A549 (cell line): ENCODE data around the gene PAGR1.

ENCODE experiments used
- BHLHE40 ChIP-seq: IDR thresholded peaks from 2 replicates; pipeline ENCODE4 v1.6.1; 2012; ENCODE audit warnings: low read depth, low read length, inconsistent platforms
- CBX2 ChIP-seq: fragments of 200-600 bp; sonication (generic); IDR thresholded peaks from 2 replicates; pipeline ENCODE4 v1.6.1; 2016; ENCODE audit warnings: low read depth, mild to moderate bottlenecking, borderline replicate concordance
- JUN ChIP-seq, 2 experiments: fragments of >200 bp; sonication (Bioruptor Twin); formaldehyde crosslinking; IDR thresholded peaks; 2 replicates in 1 of 2; 3 replicates in 1 of 2; pipeline ENCODE4 v1.6.1; 2016 to 2017
- MAX ChIP-seq: IDR thresholded peaks from 2 replicates; pipeline ENCODE4 v1.6.1; 2012
- POLR2A ChIP-seq: IDR thresholded peaks from 2 replicates; pipeline ENCODE4 v1.6.1; 2012; ENCODE audit warnings: mild to moderate bottlenecking, low read length
- SMC3 ChIP-seq: fragments of >200 bp; sonication (Bioruptor Twin); formaldehyde crosslinking; IDR thresholded peaks from 3 replicates; pipeline ENCODE4 v1.6.1; 2018; ENCODE audit warnings: inconsistent platforms
- TF ChIP-seq, protein P1 (sequence below): fragments of 200-600 bp; sonication (generic); IDR thresholded peaks from 2 replicates; pipeline ENCODE4 v1.6.1; 2016; ENCODE audit warnings: antibody characterized with exemption, mild to moderate bottlenecking, moderate library complexity
- TF ChIP-seq, protein P2 (sequence below): fragments of >200 bp; sonication (Bioruptor Twin); formaldehyde crosslinking; IDR thresholded peaks from 3 replicates; pipeline ENCODE4 v1.5.1; 2016
- TF ChIP-seq, protein P3 (sequence below): fragments of 450-650 bp; IDR thresholded peaks from 2 replicates; pipeline ENCODE4 v1.6.1; 2014; ENCODE audit warnings: antibody characterized with exemption

- TF ChIP-seq BHLHE40 (no peak), CBX2 (no peak), POLR2A (no peak), SMC3 (no peak), JUN (IDR thresholded peaks at IDR 0.05) (no peak), MAX (no peak)
- TF ChIP-seq, protein P1, sequence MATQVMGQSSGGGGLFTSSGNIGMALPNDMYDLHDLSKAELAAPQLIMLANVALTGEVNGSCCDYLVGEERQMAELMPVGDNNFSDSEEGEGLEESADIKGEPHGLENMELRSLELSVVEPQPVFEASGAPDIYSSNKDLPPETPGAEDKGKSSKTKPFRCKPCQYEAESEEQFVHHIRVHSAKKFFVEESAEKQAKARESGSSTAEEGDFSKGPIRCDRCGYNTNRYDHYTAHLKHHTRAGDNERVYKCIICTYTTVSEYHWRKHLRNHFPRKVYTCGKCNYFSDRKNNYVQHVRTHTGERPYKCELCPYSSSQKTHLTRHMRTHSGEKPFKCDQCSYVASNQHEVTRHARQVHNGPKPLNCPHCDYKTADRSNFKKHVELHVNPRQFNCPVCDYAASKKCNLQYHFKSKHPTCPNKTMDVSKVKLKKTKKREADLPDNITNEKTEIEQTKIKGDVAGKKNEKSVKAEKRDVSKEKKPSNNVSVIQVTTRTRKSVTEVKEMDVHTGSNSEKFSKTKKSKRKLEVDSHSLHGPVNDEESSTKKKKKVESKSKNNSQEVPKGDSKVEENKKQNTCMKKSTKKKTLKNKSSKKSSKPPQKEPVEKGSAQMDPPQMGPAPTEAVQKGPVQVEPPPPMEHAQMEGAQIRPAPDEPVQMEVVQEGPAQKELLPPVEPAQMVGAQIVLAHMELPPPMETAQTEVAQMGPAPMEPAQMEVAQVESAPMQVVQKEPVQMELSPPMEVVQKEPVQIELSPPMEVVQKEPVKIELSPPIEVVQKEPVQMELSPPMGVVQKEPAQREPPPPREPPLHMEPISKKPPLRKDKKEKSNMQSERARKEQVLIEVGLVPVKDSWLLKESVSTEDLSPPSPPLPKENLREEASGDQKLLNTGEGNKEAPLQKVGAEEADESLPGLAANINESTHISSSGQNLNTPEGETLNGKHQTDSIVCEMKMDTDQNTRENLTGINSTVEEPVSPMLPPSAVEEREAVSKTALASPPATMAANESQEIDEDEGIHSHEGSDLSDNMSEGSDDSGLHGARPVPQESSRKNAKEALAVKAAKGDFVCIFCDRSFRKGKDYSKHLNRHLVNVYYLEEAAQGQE = no peak
- TF ChIP-seq, protein P2, sequence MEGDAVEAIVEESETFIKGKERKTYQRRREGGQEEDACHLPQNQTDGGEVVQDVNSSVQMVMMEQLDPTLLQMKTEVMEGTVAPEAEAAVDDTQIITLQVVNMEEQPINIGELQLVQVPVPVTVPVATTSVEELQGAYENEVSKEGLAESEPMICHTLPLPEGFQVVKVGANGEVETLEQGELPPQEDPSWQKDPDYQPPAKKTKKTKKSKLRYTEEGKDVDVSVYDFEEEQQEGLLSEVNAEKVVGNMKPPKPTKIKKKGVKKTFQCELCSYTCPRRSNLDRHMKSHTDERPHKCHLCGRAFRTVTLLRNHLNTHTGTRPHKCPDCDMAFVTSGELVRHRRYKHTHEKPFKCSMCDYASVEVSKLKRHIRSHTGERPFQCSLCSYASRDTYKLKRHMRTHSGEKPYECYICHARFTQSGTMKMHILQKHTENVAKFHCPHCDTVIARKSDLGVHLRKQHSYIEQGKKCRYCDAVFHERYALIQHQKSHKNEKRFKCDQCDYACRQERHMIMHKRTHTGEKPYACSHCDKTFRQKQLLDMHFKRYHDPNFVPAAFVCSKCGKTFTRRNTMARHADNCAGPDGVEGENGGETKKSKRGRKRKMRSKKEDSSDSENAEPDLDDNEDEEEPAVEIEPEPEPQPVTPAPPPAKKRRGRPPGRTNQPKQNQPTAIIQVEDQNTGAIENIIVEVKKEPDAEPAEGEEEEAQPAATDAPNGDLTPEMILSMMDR = no peak
- TF ChIP-seq, protein P3, sequence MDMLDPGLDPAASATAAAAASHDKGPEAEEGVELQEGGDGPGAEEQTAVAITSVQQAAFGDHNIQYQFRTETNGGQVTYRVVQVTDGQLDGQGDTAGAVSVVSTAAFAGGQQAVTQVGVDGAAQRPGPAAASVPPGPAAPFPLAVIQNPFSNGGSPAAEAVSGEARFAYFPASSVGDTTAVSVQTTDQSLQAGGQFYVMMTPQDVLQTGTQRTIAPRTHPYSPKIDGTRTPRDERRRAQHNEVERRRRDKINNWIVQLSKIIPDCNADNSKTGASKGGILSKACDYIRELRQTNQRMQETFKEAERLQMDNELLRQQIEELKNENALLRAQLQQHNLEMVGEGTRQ = no peak
Measured at GRCh38 chr16:29784901-29785500, 31.0 kb upstream of the PAGR1 start.
